ENCODE results near the gene CYP8B1. TPM values are rescaled to one million over a fixed set of nuclear protein-coding genes. Genes with fewer than 3 reads are reported as not detected.

Gene CYP8B1
- total and polyA plus RNA-seq, 2 of the 13 experiments (the other 11 are each of a cell fraction or from before 2014, with no cell fraction given): 0.58 to 2.0 TPM

GRCh38 chr3:42880601-42881451 is 5.1 kb upstream of the CYP8B1 start (continued):
- TF ChIP-seq ZNF562 (CRISPR knock-in tag; IDR thresholded peaks at IDR 0.05; ENCODE audit: borderline replicate concordance) (no peak), ZNF670 (CRISPR knock-in tag; IDR thresholded peaks at IDR 0.05; ENCODE audit: borderline replicate concordance) (peak; percentile 57; the same call in 1 of the 2 replicates), GATA4 (IDR thresholded peaks at IDR 0.05; ENCODE audit: borderline replicate concordance, low read depth) (no peak), IRX3 (CRISPR knock-in tag; IDR thresholded peaks at IDR 0.05; ENCODE audit: borderline replicate concordance, low read depth) (no peak), ZNF749 (CRISPR knock-in tag; IDR thresholded peaks at IDR 0.05; ENCODE audit: borderline replicate concordance) (no peak), MAFG (CRISPR knock-in tag; IDR thresholded peaks at IDR 0.05) (no peak), EP300 (IDR thresholded peaks at IDR 0.05; ENCODE audit: low read depth in 2 of 2, low read length in 2 of 2) (no peak), EP300 (CRISPR knock-in tag; IDR thresholded peaks at IDR 0.05; ENCODE audit: borderline replicate concordance) (no peak), ZNF33A (CRISPR knock-in tag; IDR thresholded peaks at IDR 0.05; ENCODE audit: borderline replicate concordance) (peak; percentile 82), HDAC6 (IDR thresholded peaks at IDR 0.05; ENCODE audit: low read depth, low read length) (no peak), RNF219 (CRISPR knock-in tag; IDR thresholded peaks at IDR 0.05) (no peak), NR2C2 (CRISPR knock-in tag; IDR thresholded peaks at IDR 0.05; ENCODE audit: borderline replicate concordance) (no peak; the same call in 1 of the 2 replicates), ZFX (CRISPR knock-in tag; IDR thresholded peaks at IDR 0.05; ENCODE audit: low read depth) (no peak), NFE2L2 (IDR thresholded peaks at IDR 0.05; ENCODE audit: low read length) (no peak), ZNF263 (CRISPR knock-in tag; IDR thresholded peaks at IDR 0.05) (no peak)
- TF ChIP-seq, protein P1, sequence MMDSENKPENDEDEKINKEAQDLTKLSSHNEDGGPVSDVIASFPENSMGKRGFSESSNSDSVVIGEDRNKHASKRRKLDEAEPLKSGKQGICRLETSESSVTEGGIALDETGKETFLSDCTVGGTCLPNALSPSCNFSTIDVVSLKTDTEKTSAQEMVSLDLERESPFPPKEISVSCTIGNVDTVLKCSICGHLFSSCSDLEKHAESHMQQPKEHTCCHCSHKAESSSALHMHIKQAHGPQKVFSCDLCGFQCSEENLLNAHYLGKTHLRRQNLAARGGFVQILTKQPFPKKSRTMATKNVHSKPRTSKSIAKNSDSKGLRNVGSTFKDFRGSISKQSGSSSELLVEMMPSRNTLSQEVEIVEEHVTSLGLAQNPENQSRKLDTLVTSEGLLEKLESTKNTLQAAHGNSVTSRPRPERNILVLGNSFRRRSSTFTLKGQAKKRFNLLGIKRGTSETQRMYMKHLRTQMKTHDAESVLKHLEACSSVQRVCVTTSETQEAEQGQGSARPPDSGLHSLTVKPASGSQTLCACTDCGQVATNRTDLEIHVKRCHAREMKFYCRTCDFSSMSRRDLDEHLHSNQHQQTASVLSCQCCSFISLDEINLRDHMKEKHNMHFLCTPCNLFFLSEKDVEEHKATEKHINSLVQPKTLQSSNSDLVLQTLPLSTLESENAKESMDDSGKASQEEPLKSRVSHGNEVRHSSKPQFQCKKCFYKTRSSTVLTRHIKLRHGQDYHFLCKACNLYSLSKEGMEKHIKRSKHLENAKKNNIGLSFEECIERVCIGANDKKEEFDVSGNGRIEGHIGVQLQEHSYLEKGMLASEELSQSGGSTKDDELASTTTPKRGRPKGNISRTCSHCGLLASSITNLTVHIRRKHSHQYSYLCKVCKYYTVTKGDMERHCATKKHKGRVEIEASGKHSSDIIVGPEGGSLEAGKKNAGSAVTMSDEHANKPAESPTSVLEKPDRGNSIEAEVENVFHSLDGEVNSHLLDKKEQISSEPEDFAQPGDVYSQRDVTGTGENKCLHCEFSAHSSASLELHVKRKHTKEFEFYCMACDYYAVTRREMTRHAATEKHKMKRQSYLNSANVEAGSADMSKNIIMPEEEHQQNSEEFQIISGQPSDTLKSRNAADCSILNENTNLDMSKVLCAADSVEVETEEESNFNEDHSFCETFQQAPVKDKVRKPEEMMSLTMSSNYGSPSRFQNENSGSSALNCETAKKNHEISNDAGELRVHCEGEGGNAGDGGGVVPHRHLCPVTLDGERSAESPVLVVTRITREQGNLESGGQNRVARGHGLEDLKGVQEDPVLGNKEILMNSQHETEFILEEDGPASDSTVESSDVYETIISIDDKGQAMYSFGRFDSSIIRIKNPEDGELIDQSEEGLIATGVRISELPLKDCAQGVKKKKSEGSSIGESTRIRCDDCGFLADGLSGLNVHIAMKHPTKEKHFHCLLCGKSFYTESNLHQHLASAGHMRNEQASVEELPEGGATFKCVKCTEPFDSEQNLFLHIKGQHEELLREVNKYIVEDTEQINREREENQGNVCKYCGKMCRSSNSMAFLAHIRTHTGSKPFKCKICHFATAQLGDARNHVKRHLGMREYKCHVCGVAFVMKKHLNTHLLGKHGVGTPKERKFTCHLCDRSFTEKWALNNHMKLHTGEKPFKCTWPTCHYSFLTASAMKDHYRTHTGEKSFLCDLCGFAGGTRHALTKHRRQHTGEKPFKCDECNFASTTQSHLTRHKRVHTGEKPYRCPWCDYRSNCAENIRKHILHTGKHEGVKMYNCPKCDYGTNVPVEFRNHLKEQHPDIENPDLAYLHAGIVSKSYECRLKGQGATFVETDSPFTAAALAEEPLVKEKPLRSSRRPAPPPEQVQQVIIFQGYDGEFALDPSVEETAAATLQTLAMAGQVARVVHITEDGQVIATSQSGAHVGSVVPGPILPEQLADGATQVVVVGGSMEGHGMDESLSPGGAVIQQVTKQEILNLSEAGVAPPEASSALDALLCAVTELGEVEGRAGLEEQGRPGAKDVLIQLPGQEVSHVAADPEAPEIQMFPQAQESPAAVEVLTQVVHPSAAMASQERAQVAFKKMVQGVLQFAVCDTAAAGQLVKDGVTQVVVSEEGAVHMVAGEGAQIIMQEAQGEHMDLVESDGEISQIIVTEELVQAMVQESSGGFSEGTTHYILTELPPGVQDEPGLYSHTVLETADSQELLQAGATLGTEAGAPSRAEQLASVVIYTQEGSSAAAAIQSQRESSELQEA (CRISPR knock-in tag; IDR thresholded peaks at IDR 0.05; ENCODE audit: not compliant biosample characterization): no peak
- TF ChIP-seq, protein P2, sequence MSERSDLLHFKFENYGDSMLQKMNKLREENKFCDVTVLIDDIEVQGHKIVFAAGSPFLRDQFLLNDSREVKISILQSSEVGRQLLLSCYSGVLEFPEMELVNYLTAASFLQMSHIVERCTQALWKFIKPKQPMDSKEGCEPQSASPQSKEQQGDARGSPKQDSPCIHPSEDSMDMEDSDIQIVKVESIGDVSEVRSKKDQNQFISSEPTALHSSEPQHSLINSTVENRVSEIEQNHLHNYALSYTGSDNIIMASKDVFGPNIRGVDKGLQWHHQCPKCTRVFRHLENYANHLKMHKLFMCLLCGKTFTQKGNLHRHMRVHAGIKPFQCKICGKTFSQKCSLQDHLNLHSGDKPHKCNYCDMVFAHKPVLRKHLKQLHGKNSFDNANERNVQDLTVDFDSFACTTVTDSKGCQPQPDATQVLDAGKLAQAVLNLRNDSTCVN (CRISPR knock-in tag; IDR thresholded peaks at IDR 0.05; ENCODE audit: borderline replicate concordance): no peak

Measured in HepG2 (cell line).